ENCODE data around the gene MSL3B.

GRCh38 chr2:233820774-233821105 lies 47.4 kb downstream of the MSL3B start:
- TF ChIP-seq, protein P1, sequence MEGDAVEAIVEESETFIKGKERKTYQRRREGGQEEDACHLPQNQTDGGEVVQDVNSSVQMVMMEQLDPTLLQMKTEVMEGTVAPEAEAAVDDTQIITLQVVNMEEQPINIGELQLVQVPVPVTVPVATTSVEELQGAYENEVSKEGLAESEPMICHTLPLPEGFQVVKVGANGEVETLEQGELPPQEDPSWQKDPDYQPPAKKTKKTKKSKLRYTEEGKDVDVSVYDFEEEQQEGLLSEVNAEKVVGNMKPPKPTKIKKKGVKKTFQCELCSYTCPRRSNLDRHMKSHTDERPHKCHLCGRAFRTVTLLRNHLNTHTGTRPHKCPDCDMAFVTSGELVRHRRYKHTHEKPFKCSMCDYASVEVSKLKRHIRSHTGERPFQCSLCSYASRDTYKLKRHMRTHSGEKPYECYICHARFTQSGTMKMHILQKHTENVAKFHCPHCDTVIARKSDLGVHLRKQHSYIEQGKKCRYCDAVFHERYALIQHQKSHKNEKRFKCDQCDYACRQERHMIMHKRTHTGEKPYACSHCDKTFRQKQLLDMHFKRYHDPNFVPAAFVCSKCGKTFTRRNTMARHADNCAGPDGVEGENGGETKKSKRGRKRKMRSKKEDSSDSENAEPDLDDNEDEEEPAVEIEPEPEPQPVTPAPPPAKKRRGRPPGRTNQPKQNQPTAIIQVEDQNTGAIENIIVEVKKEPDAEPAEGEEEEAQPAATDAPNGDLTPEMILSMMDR (IDR thresholded peaks at IDR 0.05 in 4 of 5, conservative IDR thresholded peaks at IDR 0.05 in 1 of 5) = no peak
- TF ChIP-seq POLR2A (IDR thresholded peaks at IDR 0.05) = no peak
